NOMO-1 treated with dmso at 0.1 percent for 144 hours (cell line): ENCODE results near the gene TFPI.
"Not testable (repeated sequence)": the region's sequence is repeated elsewhere in the genome, so short reads cannot be mapped to it uniquely, and the experiment has no call there.

ENCODE experiments used
- DNase-seq: peaks from one replicate; lab custom pipeline; 2025; ENCODE audit not compliant: unreplicated experiment; lab: John Stamatoyannopoulos, UW

The TFPI gene

DNA sequence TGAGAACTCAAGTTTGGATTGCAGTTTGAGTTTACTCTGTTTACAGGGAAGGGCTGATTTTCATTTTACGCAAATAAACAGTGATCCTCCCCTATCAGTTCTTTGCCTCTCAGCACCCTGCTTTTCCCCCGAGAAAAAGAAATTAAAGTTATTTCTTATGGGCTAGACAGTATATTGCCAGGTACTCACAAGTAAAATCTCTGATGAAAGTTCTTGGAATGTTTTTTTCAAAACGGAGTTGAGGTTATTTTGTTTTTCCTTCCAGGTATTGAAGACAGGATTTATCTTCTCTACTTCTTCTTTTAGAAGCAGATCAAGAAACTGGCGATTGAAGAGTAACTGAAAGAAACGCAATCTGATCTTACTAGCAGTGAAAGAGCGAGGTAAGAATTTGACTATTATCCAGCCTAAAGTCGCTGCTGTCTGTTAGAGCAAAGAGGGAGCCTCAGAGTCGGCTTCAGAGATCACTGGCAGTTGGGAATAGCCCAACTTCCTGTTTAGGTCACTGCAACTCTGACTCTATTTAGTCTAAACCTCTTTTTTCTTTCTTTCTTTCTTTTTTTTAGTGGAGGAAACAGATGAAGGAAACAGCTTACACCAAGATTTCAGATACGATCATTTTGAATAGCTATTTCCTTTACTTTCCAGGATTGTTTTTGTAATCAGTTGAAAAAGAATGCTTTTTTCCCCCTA, at the start of gene TFPI:
TFPI (minus strand) TSS at position 425 of the 693 bp plus-strand sequence. CDS start 50,667 bp downstream, outside the sequence.
- DNase-seq: no peak

DNA sequence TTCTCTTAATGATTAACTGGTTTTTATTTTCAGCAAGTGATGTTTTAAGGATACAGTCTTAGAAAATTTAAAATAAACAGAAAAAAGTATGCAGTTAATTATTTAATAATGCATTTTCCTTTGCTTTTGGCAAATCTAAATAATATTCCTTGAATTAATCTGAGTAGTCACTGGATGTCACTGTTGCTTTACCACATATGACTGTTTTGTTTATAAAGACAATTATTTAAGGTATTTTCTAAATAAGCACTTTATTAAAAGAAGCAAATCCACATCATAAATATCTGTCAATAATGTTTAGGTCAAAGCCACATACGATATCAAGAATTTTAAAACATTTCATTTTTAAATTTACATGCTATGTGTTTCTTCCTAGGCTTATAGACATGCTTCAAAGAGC, 40.6 kb upstream of the TFPI start:
- no peak for DNase-seq

DNA sequence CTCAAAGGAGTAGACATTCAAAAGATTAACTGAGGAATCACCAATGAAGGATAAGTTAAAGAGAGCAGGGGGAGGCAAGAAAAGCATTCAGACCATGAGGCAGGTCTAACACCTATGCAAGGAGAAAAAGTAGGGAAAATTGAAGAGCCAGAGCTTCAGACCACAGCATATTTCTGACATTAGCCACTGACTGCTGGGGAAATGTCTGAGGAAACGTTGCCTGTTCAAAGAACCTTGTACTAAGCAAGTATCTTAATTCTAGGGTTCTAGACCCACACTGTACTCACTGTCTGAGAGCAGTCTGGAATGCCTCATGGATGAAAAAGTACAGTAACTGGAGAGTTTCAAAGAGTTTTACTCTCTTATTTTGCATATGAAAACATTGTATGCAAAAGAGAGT, 39.5 kb upstream of the TFPI start:
- no peak for DNase-seq

DNA sequence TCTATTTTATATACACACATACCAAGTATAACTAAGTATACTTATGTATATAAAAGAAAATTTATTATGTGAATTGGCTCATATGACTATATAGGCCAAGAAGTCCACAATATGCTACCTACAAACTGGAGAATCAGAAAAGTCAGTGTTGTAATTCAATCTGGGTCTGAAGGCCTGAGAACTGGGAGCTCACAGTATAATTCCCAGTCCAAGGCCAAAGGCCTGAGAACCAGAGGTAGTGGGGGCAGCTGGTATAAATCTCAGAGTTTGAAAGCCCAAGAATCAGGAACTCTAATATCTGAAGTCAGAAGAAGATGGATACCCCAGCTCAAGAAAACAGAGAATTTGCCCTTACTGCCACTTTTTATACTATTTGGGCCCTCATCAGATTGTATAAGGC, 38.9 kb upstream of the TFPI start:
- no peak for DNase-seq

DNA sequence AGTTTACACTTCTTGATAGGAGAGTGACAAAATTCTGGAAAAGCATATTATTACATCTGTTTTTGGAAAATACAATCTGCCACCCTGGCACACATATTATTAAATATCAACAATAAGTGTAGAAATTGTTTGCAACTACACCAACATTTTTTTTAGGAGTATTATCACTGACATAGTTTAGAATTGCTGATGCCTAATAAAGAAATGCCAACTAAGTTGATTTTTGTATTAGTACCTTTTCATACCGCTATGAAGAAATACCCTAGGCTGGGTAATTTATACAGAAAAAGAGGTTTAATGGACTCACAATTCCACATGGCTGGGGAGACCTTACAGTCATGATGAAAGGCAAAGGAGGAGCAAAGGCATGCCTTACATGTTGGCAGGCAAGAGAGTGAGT, 35.9 kb upstream of the TFPI start:
- DNase-seq: no peak

DNA sequence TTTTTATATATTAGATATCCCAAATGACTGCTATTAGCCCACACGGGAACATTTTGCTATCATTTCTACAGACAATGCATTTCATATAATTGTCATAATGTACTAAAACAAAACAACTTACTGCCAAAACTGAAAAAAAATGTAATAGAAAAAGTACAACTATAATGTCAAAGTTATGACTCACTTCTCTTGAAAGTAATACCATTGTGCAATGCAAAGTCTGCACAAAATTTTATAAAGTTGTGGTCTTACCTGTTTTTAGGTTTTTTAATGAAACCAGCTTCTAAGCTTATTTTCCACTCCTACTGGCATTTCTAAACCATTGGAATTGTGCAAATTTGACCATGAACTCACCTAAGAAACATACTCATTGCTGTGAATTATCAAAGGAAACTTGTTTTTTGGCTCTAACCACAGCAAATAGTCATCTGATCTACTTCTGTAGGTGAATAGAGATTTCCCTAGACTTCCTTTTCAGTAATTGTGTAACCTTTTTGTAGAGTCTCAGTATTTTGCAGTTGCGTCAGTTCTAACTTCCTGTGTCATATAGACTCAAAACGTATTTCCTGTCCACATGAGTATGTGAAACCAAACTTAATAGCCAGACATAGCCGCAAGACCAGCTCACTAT, 31.9 kb upstream of the TFPI start:
- no peak for DNase-seq

DNA sequence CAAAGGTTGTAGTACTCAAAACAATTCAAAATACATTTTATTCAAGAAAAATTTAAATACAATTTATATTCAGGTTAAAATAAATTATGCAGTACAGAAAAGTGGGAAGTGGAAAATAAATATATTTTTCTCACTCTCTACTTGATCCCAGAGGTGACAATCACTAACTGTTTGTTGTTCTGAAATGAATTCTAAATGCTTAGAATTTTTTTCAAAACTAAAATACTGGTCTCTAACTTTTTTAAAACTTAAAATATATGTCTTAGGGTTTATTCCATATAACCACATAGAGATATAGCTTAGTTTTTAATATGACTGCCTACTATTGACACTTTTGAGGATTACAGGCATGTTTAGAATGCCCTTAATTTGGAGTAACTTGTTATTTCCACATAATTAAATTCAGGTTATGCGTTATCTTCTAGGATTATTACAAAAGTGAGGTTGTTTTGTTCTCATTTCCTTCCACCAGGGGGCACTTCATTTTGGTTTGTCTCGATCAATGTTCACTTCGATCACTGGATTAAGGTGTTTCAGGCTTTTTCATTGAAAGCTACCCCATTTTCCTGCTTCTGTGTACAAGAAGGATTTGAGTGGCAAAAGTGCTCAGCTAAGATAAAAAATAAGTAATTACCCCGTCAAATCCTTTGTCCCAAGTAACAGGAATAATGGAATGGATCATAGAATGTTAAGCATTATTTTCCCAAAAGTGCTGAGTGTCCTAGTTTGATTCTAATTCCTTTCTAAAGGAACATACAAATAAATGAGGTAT, 27.1 kb upstream of the TFPI start:
- DNase-seq: no peak

DNA sequence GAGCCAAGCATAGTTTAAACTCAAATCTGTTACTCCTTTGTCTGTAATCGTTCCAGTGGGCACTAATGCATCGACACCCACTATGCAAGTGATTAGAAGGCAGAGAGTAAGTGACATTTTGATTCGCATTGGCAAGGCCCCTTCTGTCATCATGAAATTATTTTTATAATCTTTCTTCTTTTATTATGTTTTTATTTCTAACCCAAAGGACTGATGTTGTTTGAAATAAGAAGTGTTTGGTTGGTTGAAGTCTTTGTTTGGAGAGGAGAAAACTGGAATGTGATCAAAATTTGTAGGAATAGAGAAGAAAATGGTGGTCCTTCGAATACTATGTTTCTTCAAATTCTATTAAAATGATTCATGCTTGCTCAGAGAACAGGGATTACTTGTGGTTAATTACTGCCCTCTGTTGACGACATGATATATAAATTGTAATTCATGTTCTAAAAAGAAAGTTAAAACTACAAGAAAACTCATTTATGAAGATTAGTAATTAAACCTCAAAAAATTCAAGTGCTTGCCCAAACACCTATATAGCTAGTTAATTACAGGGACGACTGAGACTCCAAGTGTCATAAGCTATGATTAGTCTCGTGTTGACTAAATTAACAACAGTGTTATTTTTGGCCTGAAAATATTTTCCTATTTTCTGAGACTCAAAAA, 26.4 kb upstream of the TFPI start:
- no peak for DNase-seq

DNA sequence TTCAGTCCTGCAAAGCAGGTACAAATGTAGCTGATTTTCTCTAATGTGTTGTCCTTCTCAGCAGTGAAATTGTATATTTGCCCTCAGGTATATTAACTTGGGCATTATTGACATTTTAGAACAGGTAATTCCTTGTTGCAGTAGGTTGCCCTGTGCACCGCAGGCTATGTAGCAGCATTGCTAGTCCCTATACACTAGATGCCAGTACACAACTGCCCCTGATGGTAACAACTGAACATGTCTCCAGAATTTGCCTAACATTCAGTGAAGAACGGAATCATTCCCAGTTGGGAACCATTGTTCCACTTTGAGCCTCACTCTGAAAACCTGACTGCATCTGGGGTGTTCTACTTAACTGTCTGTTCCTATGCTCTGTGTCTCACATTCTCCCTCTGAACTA, 23.1 kb upstream of the TFPI start:
- DNase-seq: no peak

DNA sequence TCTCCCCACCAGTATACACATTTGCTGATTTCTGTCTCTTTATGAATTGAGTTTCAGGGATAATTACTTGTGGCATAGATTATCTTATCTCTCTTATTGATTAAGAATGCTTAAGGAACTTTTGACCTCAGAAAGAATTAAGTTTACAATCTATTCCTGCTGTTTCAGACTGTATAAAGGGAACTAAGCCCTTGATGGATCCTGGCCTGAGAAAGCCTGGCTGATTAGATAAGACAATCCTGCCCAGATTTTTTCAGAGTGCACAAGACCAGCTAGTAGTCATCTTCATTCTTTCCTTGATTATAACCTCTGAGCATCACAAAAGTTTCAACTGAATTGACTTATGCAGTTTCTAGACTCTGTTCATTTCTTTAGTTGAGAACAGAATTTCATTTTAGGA, 22.7 kb upstream of the TFPI start:
- DNase-seq: no peak

DNA sequence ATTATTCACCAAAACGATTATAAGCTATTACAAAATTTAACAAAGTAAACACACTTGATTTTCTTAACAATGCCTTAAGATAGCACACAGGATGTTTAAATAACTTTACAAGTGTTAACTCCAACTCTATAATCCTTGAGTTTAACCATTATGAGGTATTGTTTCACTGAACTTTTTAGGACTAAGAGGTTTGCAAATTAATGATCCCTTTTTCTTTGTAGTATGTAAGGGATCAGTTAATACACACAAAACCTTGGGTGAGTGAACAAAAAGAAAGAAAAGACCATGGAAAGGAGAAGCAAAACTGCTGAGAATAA, 21.5 kb upstream of the TFPI start:
- no peak for DNase-seq

DNA sequence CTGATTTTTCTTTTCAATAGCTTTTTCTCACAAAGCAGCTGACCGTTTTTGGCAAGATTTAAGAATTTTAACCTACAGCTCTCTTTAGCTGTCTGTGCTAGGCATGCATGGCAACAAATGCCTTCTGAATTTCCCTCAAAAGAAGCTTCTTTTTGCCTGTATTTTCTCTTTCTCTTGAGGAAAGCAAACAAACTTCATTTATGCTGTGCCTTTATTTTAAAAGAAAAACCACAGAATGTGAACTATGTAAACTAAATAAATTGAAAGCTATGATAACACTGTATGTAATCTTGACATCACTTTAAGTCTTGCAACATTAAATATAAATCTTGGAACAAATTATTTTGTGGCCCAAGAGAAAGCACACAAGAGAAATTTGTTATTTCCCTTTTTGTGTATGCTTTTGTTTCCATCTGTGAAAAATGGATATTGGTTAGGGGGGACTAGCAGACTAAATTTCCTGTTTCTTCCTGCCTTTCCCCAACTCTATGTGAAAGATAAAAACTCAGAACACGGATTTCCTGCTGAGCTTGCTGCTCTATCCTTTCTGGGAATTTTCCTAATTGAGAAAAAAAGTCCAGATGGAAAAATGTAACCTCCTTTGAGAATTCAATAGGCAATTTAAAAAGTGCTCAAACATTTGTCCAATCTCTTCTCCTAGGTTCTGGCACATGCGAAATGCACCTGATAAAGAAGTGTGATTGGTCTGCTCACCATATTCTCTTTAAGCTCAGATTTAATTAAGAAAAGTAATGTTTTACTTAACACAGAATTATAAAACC, 20.9 kb upstream of the TFPI start:
- DNase-seq: no peak

DNA sequence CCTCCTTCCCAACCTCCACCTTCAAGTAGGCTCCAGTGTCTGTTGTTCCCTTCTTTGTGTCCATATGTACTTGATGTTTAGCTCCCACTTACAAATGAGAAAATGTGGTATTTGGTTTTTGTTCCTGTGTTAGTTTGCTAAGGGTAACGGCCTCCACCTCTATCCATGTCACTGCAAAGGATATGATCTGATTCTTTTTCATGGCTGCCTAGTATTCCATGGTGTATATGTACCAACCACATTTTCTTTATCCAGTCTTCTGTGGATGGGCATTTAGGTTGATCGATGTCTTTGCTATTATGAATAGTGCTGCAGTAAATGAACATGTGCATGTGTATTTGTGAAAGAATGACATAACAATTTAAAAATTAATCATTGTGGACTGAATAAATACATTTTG, 19.5 kb upstream of the TFPI start:
- no peak for DNase-seq

DNA sequence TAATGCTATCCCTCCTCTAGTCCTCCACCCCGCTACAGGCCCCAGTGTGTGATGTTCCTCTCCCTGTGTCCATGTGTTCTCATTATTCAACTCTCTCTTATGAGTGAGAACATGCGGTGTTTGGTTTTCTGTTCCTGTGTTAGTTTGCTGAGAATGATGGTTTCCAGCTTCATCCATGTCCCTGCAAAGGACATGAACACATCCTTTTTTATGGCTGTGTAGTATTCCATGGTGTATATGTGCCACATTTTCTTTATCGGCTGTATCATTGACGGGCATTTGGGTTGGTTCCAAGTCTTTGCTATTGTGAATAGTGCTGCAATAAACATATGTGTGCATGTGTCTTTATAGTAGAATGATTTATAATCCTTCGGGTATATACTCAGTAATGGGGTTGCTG, 17.8 kb upstream of the TFPI start:
- DNase-seq: not testable (repeated sequence)

DNA sequence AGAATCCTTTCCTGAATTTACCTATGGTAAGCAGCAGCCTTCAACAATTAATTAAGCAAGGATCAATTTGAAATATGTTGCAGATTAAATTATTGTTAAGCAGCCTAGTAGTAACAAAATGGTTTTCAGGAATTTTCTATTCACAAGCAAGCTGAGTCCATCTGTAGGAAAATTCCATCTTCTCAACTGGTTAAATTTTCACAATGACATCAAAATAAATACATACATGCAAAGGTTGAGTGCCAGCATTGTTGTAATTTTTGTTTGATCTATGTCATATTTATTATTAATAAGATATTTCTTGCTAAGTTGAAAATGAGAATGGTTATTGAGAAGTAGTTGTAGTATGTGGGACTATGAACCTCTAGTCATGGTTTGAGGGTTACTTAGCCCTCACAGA, 15.3 kb upstream of the TFPI start:
- no peak for DNase-seq

DNA sequence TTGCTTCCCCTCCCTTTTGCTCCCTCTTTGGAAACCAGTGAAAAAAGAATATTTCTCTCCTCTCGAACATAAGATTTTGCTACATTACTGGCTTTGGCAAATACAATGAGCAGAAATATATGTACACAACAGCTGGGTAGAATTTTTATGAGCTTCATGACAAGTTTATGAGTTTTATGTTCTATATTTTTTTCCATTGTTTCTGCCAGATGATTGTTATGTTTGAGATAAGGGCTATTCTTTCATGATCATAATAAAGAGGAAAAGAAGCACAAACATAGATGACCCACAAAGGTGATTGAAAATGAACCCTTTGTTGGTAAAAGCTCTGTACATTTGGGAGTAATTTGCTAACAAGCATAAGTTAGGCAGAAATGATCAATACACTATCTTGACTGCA, 14.8 kb upstream of the TFPI start:
- no peak for DNase-seq

DNA sequence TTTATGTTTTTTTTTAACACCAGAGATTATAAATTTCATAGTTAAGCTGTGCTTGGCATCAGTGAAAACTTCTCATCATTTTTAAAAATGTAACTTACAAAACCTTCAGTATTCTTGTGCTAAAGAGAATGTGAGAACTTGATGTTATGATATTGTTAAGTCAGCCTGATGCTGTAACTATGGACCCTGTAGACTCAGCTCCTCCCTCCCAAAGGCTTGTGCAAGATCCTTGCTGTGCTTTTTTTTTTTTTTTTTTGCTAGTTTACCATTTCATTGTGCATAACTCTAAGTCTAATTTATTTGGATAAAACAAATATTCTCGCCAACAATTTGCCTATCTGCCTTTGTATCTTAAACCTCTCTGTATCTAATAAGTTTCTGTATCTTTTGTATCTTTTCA, 12.9 kb upstream of the TFPI start:
- no peak for DNase-seq

DNA sequence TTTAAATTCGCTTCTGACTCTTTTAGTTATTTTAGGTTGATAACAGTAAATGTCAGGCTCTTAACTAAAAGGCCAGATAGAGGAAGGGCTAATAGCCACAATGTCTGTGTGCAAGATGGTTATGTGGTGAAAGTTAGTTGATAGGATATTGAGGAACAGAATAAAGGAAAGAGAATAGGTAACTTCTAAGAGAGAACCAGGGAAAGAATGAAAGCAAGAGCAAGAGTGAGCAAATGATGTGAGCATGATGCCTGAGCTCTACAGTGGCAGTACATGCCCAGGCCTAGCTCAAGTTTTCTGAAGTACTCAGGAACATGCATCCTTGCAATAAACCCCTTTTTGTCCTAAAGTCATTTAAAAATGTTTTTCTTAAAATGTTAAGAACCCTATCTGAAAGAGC, 12.5 kb upstream of the TFPI start:
- DNase-seq: no peak

DNA sequence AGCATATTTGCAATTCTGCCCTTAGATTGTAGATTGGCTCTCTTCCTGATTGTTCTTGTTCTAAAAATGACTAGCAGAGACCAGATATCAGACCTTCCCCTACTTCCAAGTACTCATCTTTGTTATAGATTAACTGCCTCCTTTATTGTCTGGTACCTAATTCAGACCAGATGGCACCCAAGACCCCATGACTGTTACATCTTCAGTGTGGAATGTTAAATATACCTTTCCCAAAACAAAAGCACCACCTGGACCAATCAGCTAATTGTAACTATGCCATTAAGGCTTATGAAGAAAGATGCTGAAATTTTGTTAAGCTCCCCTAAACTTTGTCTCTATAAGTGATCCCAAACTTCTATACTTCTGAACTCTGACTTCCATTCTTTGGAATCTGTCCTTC, 12.0 kb upstream of the TFPI start:
- no peak for DNase-seq

DNA sequence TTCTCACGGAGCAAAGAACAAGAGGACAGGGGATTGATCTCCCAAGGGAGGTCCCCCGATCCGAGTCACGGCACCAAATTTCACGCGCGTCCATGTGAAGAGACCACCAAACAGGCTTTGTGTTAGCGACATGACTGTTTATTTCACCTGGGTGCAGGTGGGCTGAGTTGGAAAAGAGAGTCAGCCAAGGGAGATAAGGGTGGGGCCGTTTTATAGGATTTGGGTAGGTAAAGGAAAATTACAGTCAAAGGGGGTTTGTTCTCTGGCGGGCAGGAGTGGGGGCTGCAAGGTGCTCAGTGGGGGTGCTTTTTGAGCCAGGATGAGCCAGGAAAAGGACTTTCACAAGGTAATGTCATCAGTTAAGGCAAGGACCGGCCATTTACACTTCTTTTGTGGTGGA, 11.4 kb upstream of the TFPI start:
- not testable (repeated sequence) for DNase-seq

DNA sequence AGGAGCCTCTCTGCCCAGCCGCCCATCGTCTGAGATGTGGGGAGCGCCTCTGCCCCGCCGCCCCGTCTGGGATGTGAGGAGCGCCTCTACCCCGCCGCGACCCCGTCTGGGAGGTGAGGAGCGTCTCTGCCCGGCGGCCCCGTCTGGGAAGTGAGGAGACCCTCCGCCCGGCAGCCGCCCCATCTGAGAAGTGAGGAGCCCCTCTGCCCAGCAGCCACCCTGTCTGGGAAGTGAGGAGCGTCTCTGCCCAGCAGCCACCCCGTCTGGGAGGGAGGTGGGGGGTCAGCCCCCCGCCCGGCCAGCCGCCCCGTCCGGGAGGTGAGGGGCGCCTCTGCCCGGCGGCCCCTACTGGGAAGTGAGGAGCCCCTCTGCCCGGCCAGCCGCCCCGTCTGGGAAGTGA, 2.3 kb upstream of the TFPI start:
- DNase-seq: not testable (repeated sequence)
